Calu3 (cell line): Measurements from ENCODE around the gene ADCY5. TPM values are rescaled to one million over a fixed set of nuclear protein-coding genes. Genes with fewer than 3 reads are reported as not detected.

Experiments used
- BruUV-seq: library from RNA; stranded (reverse); fragments of 400-500 nt; replicated peaks from 2 replicates; lab custom pipeline; 2021; lab: Mats Ljungman, UMichigan
- CTCF ChIA-PET: fragments of 300-600 bp; sonication (Branson Sonifier 250); formaldehyde crosslinking; loops from one replicate; lab custom pipeline; 2022; ENCODE audit warnings: antibody characterized with exemption; lab: Charles Lee
- DNase-seq: peaks from one replicate; pipeline ENCODE4 v3.0.0; 2022
- H3K27ac Mint-ChIP-seq: one replicate; pipeline ENCODE4 v1.8.0; 2022; ENCODE audit warnings: mixed read lengths; ENCODE audit not compliant: unreplicated experiment
- H3K27me3 Mint-ChIP-seq: one replicate; pipeline ENCODE4 v1.8.0; 2022; ENCODE audit warnings: mixed read lengths; ENCODE audit not compliant: unreplicated experiment
- H3K36me3 Mint-ChIP-seq: one replicate; pipeline ENCODE4 v1.8.0; 2022; ENCODE audit warnings: mild to moderate bottlenecking, moderate library complexity, mixed read lengths; ENCODE audit not compliant: insufficient read depth, unreplicated experiment
- H3K4me1 Mint-ChIP-seq: one replicate; pipeline ENCODE4 v1.8.0; 2022; ENCODE audit warnings: mild to moderate bottlenecking, low read depth, mixed read lengths; ENCODE audit not compliant: unreplicated experiment
- H3K4me3 Mint-ChIP-seq: one replicate; pipeline ENCODE4 v1.8.0; 2022; ENCODE audit warnings: mild to moderate bottlenecking, low read depth, moderate library complexity, mixed read lengths; ENCODE audit not compliant: unreplicated experiment
- H3K9me3 Mint-ChIP-seq: one replicate; pipeline ENCODE4 v1.8.0; 2022; ENCODE audit warnings: low read depth, mixed read lengths; ENCODE audit not compliant: unreplicated experiment
- CTCF ChIP-seq: fragments of 200-600 bp; IDR thresholded peaks from one replicate; pipeline ENCODE4 v1.8.0; 2022; ENCODE audit warnings: antibody characterized with exemption; ENCODE audit not compliant: unreplicated experiment
- intact Hi-C: fragments of 100-400 bp; cut with micrococcal nuclease; formaldehyde crosslinking; loops from one replicate; pipeline ENCODE4 v1.10.0; 2022; ENCODE audit not compliant: unreplicated experiment
- total RNA-seq: library from RNA; stranded (reverse); gene quantifications from 2 replicates; pipeline ENCODE4 v1.2.3, GENCODE V29; 2022

The ADCY5 gene
- total RNA-seq, 1 experiment from 2014 or later, result 2.5 TPM

- H3K4me3 Mint-ChIP-seq, result no peak overlapping the region
- H3K36me3 Mint-ChIP-seq, result peaks cover 5% of the 10 kb centered on the region
- CTCF ChIA-PET, result no interaction called here
- no peaks in the 10 kb centered on the region for H3K9me3 Mint-ChIP-seq
- no peak overlapping the region for H3K27ac Mint-ChIP-seq
- DNase-seq, result no peak
- TF ChIP-seq CTCF, result no peak
- H3K4me1 Mint-ChIP-seq, result peaks cover 12% of the 10 kb centered on the region
- intact Hi-C loops, result no loop called here
- no peaks in the 10 kb centered on the region for H3K27me3 Mint-ChIP-seq
- no TSS peak for BruUV-seq
Observed at GRCh38 chr3:123267821-123268220, 181.1 kb downstream of the ADCY5 start.

- Mint-ChIP-seq H3K9me3 (no peaks in the 10 kb centered on the region), H3K27me3 (no peaks in the 10 kb centered on the region), H3K27ac (no peak overlapping the region), H3K4me1 (peaks cover 8% of the 10 kb centered on the region), H3K4me3 (no peak overlapping the region), H3K36me3 (peaks cover 5% of the 10 kb centered on the region)
- no TSS peak for BruUV-seq
- no peak for TF ChIP-seq CTCF
- intact Hi-C loops, result no loop called here
- CTCF ChIA-PET, result no interaction called here
- DNase-seq, result no peak
Observed at GRCh38 chr3:123263941-123264340, 184.9 kb downstream of the ADCY5 start.

- TF ChIP-seq CTCF, result no peak
- Mint-ChIP-seq H3K27me3 (no peaks in the 10 kb centered on the region), H3K9me3 (no peaks in the 10 kb centered on the region), H3K4me1 (peaks cover 8% of the 10 kb centered on the region), H3K27ac (no peak overlapping the region), H3K4me3 (no peak overlapping the region), H3K36me3 (peaks cover 5% of the 10 kb centered on the region)
- no TSS peak for BruUV-seq
- DNase-seq, result no peak
- intact Hi-C loops, result no loop called here
- CTCF ChIA-PET, result no interaction called here
Observed at GRCh38 chr3:123262868-123263267, 186.0 kb downstream of the ADCY5 start.

- Mint-ChIP-seq H3K9me3 (no peaks in the 10 kb centered on the region), H3K4me3 (no peak overlapping the region), H3K27me3 (no peaks in the 10 kb centered on the region), H3K27ac (no peak overlapping the region), H3K4me1 (peaks cover 8% of the 10 kb centered on the region), H3K36me3 (peaks cover 5% of the 10 kb centered on the region)
- CTCF ChIA-PET, result no interaction called here
- no peak for TF ChIP-seq CTCF
- intact Hi-C loops, result no loop called here
- BruUV-seq, result no TSS peak
- DNase-seq, result no peak
Observed at GRCh38 chr3:123262226-123262625, 186.7 kb downstream of the ADCY5 start.
